GM12875 (cell line): ENCODE results near the gene SORCS3.

ENCODE experiments used
- H3K4me3 ChIP-seq: one replicate; pipeline ENCODE4 v1.5.1; 2011; ENCODE audit warnings: low read depth, low read length, control low read depth
- TF ChIP-seq, protein P1 (sequence below): IDR thresholded peaks from 2 replicates; pipeline ENCODE4 v1.5.1; 2011; ENCODE audit warnings: low read depth, mild to moderate bottlenecking, control low read depth, inconsistent platforms, low read length, moderate library complexity, borderline replicate concordance; ENCODE audit not compliant: insufficient read depth

SORCS3 gene

DNA sequence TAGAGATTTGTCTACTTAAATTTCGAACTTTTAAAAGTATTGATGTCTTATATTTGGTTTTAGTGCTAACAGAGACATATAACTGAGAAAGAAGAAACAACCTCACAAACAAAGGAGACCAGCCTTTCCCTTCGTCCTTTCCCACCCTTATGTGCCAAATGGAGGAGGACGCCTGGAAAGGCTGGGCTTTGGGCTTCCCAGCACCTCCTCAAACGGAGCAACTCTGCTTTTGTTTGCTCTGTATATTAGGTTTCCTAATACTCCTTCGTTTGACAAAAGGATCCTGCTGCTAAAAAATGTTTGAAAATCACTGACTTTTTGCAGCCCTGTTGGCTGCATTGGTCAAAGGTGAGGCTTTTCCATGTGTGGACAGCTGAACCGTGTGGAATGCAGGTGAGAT is 471.8 kb downstream of the SORCS3 start:
- TF ChIP-seq, protein P1, sequence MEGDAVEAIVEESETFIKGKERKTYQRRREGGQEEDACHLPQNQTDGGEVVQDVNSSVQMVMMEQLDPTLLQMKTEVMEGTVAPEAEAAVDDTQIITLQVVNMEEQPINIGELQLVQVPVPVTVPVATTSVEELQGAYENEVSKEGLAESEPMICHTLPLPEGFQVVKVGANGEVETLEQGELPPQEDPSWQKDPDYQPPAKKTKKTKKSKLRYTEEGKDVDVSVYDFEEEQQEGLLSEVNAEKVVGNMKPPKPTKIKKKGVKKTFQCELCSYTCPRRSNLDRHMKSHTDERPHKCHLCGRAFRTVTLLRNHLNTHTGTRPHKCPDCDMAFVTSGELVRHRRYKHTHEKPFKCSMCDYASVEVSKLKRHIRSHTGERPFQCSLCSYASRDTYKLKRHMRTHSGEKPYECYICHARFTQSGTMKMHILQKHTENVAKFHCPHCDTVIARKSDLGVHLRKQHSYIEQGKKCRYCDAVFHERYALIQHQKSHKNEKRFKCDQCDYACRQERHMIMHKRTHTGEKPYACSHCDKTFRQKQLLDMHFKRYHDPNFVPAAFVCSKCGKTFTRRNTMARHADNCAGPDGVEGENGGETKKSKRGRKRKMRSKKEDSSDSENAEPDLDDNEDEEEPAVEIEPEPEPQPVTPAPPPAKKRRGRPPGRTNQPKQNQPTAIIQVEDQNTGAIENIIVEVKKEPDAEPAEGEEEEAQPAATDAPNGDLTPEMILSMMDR = no peak

DNA sequence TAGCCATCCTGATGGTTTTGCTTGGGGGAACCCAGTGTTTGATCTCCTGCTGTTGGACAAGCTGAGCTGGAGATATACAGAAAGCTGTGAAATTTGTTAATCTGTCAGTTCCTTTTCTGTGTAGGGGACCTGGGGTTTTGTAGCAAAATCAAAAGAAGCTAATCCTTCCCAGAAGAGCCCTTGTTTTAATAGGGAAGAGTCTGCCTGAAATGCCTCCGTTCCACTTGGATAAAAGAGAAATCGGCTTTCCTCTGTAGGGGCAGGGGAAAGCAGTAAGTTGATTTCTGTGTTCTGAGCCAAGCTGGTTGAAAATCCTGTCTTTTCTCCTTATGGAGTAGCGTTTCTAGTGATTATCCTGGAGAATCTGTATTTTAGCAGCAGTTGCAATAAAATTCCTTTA is 472.6 kb downstream of the SORCS3 start:
- TF ChIP-seq, protein P1 = no peak
- no peak overlapping the region for H3K4me3 ChIP-seq

More for the DNA sequence above, 471.8 kb downstream of the SORCS3 start:
- H3K4me3 ChIP-seq = no peak overlapping the region

DNA sequence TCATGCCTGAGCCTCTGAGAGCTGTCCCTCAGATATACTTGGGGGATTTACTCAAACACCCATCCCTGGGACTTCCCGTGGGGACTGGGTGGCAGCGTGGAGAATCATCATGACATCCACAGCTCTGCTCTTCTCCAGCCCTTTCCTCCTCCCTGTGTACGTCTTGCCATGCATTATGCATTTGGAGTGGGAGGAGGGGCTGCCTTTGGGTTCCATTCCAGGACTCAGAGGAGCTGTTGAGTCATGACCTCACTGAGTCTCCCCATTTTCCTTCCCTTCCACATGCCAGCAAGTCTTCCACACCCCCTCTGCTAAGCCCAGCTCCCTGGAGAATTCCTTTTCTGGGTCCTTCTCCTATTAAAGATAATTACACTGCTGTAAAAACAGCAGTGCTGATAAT is 480.7 kb downstream of the SORCS3 start:
- no peak overlapping the region for H3K4me3 ChIP-seq
- TF ChIP-seq, protein P1 = no peak

DNA sequence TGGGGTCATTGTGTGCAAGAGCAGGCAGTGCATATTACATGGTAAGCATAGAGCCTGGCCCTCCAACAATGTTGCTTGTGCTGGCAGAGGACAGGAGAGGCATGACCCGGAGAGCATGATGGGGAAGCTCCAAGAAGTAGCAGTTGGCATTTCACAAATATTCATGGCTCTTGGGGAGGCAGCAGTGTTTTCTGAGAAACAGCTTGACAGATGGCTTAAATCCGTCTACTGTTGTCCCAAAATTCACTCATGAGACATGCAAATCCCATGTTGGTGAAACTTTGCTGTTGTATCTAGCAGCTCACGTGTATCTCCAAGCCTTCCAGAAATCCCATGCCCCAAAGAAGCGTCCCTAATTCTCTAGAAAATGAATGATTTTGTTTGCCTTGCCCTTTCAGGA is 487.0 kb downstream of the SORCS3 start:
- H3K4me3 ChIP-seq = no peak overlapping the region
- TF ChIP-seq, protein P1 = no peak

DNA sequence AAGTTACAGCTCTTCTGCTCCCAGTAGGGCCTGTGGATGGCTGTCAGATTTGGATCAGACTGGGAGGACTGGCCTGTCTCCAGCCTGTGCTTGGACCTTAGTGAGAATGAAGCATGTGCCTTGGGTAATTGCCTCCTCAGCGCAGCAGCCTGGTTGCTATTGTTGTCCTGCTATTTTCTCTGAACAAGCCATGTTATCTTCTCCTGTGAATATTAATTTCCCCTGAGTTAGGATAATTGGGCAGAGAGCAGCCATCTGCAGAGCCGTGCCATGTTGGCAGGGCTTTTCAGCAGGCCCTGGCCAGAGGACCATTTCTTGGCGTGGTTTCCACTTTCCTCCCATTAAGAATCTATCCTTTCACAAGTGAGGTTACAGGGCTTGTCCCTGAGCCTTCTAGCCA is 497.3 kb downstream of the SORCS3 start:
- no peak overlapping the region for H3K4me3 ChIP-seq
- TF ChIP-seq, protein P1 = no peak

DNA sequence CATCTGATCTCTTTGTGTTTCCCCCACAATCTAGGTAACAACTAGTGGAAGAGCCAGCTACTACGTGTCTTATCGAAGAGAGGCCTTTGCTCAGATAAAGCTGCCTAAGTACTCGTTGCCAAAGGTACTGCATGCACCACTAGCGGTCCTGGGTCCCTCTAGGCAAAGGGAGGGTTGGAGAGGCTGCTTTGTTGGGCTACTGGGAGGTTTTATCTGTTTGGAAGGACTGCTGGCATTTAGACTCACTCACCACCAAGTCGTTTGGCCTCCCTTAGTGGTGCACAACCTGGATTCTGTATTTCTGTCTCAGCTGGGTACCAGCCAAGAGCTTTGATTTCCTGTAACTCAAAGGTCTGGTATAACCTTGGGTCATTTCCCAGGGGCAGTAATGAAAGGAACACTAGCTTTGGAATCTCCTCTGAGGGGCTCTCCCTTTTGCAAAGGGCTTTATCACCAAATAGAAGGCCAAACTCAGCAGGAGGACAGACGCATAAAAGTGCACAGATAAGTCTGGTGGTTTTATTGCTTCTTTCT is 498.3 kb downstream of the SORCS3 start:
- H3K4me3 ChIP-seq = no peak overlapping the region
- TF ChIP-seq, protein P1 = no peak

DNA sequence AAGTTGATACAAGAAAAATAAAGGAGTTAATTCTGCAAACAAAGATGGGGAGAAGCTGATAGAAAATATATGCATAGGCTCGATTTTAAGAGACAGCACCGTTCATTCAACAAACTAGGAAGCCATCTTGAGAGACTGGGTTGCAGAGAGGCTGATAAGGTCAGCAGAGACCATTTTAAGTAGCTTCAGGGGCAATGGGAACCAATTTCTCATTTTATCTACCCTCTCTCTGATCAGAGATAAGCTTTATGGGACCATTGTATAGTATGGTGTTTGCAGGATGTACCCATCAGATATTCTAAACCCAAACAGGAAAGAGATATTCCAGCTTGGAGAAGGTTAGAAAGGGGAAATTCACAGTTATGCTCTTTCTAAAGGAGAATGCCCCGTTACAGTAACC is 499.5 kb downstream of the SORCS3 start:
- H3K4me3 ChIP-seq = no peak overlapping the region
- TF ChIP-seq, protein P1 = no peak
